ENCODE data around the gene TMEM94. TPM values are rescaled to one million over a fixed set of nuclear protein-coding genes. Genes with fewer than 3 reads are reported as not detected.

The TMEM94 gene
- total RNA-seq, 1 experiment from 2014 or later, result 61.4 TPM

GRCh38 chr17:75488693-75489510 lies 32.5 kb downstream of the TMEM94 start:
- H3T11ph ChIP-seq (ENCODE audit: low read length), result no peak overlapping the region
- no peak overlapping the region for H2BK12ac ChIP-seq (ENCODE audit: insufficient read length, low read depth, low read length)
- H2BK20ac ChIP-seq (ENCODE audit: low read depth, low read length, poor library complexity, severe bottlenecking), result no peak overlapping the region
- Mint-ChIP-seq H3K36me3 (ENCODE audit: insufficient read depth in 1 of 3, low read depth in 3 of 3) (peaks cover 0 to 14% (median 14%) of the 10 kb centered on the region in 3 experiments; a peak in 5 of 7 replicates), H3K4me1 (peaks cover 4 to 7% of the 10 kb centered on the region in 2 experiments), H3K9me3 (no peaks in the 10 kb centered on the region), H3K4me3 (no peak overlapping the region), H3K27me3 (ENCODE audit: low read depth) (no peaks in the 10 kb centered on the region), H3K27ac (peak overlapping the region in 1 of 3 experiments; percentile 79; a peak in 1 of 7 replicates)
- no peak overlapping the region for H2AFZ ChIP-seq (ENCODE audit: low read length)
- DNase-seq, result no peak
- no peak overlapping the region for H4K5ac ChIP-seq (ENCODE audit: insufficient read length, low read depth, low read length)
- H2BK15ac ChIP-seq (ENCODE audit: low read depth, low read length), result no peak overlapping the region
- no CpG with 5 or more reads among the region's 24 CpGs for WGBS (ENCODE audit: extremely low coverage, insufficient read length, low lambda C conversion rate)
- TF ChIP-seq CTCF (conservative IDR thresholded peaks at IDR 0.05), result no peak
- no peak overlapping the region for H4K8ac ChIP-seq (replicated peaks; ENCODE audit: insufficient read length, low read depth, low read length)
- no peak overlapping the region for H2AK5ac ChIP-seq (ENCODE audit: insufficient read length, low read length)
- no peak overlapping the region for H3K9ac ChIP-seq (ENCODE audit: extremely low read depth, insufficient read length, low read length)
- no peak overlapping the region for H3K23ac ChIP-seq (ENCODE audit: insufficient read length, low read depth, low read length)
- H3K27me3 ChIP-seq (ENCODE audit: insufficient read depth, low read length), result no peaks in the 10 kb centered on the region
- H4K91ac ChIP-seq (ENCODE audit: insufficient read length, low read depth, low read length), result no peak overlapping the region
- H3K23me2 ChIP-seq (ENCODE audit: insufficient read length, low read depth, low read length, poor library complexity, severe bottlenecking), result no peaks in the 10 kb centered on the region
- no peak overlapping the region for H2BK5ac ChIP-seq (ENCODE audit: insufficient read length, low read length)
- H3K79me1 ChIP-seq (ENCODE audit: insufficient read depth, low read depth, low read length, poor library complexity, severe bottlenecking), result no peaks in the 10 kb centered on the region
- H3K79me2 ChIP-seq (ENCODE audit: insufficient read depth, low read length), result no peaks in the 10 kb centered on the region
- no peak overlapping the region for H3K4ac ChIP-seq (ENCODE audit: low read depth, low read length)
- no peak overlapping the region for H3K18ac ChIP-seq (ENCODE audit: insufficient read length, low read depth, low read length)
- no peaks in the 10 kb centered on the region for H3K9me3 ChIP-seq (ENCODE audit: control insufficient read depth, low read depth, low read length)
- no peaks in the 10 kb centered on the region for H4K20me1 ChIP-seq (ENCODE audit: control insufficient read depth, insufficient read depth, insufficient read length)
- no peak overlapping the region for H2BK120ac ChIP-seq (ENCODE audit: low read depth, low read length, poor library complexity, severe bottlenecking)
- H3K4me2 ChIP-seq (ENCODE audit: insufficient read depth, insufficient read length, low read length), result no peak overlapping the region
- H3K4me1 ChIP-seq (ENCODE audit: insufficient read depth, low read length), result no peaks in the 10 kb centered on the region
- no peak overlapping the region; the same call in 1 of the 2 replicates for H3K14ac ChIP-seq (ENCODE audit: insufficient read depth, low read length)
- H3K56ac ChIP-seq (ENCODE audit: insufficient read length, low read depth, low read length), result no peak overlapping the region
- H3K27ac ChIP-seq (ENCODE audit: insufficient read length, low read depth, low read length), result no peak overlapping the region
